Endothelial cell (in vitro differentiated cells): ENCODE measurements around the gene UGCG. TPM values are rescaled to one million over a fixed set of nuclear protein-coding genes. Genes with fewer than 3 reads are reported as not detected.
"Not testable (repeated sequence)": the region's sequence is repeated elsewhere in the genome, so short reads cannot be mapped to it uniquely, and the experiment has no call there.

Experiments
- DNase-seq: peaks from one replicate; pipeline ENCODE4 v3.0.0; 2021; ENCODE audit warnings: low spot score
- H3K27ac Mint-ChIP-seq: one replicate; pipeline ENCODE4 v1.8.0; 2021; ENCODE audit warnings: mixed read lengths, inconsistent platforms; ENCODE audit not compliant: unreplicated experiment
- H3K27me3 Mint-ChIP-seq: one replicate; pipeline ENCODE4 v1.8.0; 2021; ENCODE audit warnings: mild to moderate bottlenecking, moderate library complexity, mixed read lengths, inconsistent platforms; ENCODE audit not compliant: unreplicated experiment
- H3K36me3 Mint-ChIP-seq: one replicate; pipeline ENCODE4 v1.8.0; 2021; ENCODE audit warnings: mild to moderate bottlenecking, low read depth, mixed read lengths, inconsistent platforms; ENCODE audit not compliant: unreplicated experiment
- H3K4me1 Mint-ChIP-seq: one replicate; pipeline ENCODE4 v1.8.0; 2021; ENCODE audit warnings: mild to moderate bottlenecking, mixed read lengths, inconsistent platforms; ENCODE audit not compliant: unreplicated experiment
- H3K4me3 Mint-ChIP-seq: one replicate; pipeline ENCODE4 v1.8.0; 2021; ENCODE audit warnings: mild to moderate bottlenecking, mixed read lengths, inconsistent platforms; ENCODE audit not compliant: unreplicated experiment
- H3K9me3 Mint-ChIP-seq: one replicate; pipeline ENCODE4 v1.8.0; 2021; ENCODE audit warnings: mixed read lengths, inconsistent platforms; ENCODE audit not compliant: unreplicated experiment
- CTCF ChIP-seq: fragments of 200-600 bp; sonication (generic); IDR thresholded peaks from one replicate; pipeline ENCODE4 v1.5.0; 2021; ENCODE audit warnings: antibody characterized with exemption; ENCODE audit not compliant: unreplicated experiment
- total RNA-seq: library from RNA; stranded (reverse); fragmentation: NEBNext Ultra II Directional; extraction: Animal tissue kit (Norgen Biotek cat#: 25700); gene quantifications from one replicate; pipeline ENCODE4 v1.2.1, GENCODE V29; 2021; ENCODE audit not compliant: unreplicated experiment

The UGCG gene
- total RNA-seq, 1 donor from 2014 or later: 14.1 TPM

GRCh38 chr9:111959468-111960359, 63.1 kb downstream of the UGCG start:
- no peaks in the 10 kb centered on the region for H3K9me3 Mint-ChIP-seq
- no peaks in the 10 kb centered on the region for H3K36me3 Mint-ChIP-seq
- peaks cover 14% of the 10 kb centered on the region for H3K4me1 Mint-ChIP-seq
- H3K4me3 Mint-ChIP-seq: no peak overlapping the region
- H3K27ac Mint-ChIP-seq: no peak overlapping the region
- H3K27me3 Mint-ChIP-seq: peaks cover 1% of the 10 kb centered on the region
- TF ChIP-seq CTCF: no peak
- no peak for DNase-seq

GRCh38 chr9:111960485-111960884, 63.9 kb downstream of the UGCG start:
- not testable (repeated sequence) for H3K36me3 Mint-ChIP-seq, H3K27ac Mint-ChIP-seq, H3K9me3 Mint-ChIP-seq, DNase-seq, H3K27me3 Mint-ChIP-seq, H3K4me3 Mint-ChIP-seq
- peaks cover 14% of the 10 kb centered on the region for H3K4me1 Mint-ChIP-seq

GRCh38 chr9:111961009-111961408, 64.4 kb downstream of the UGCG start:
- H3K9me3 Mint-ChIP-seq: no peaks in the 10 kb centered on the region
- no peaks in the 10 kb centered on the region for H3K36me3 Mint-ChIP-seq
- no peak for TF ChIP-seq CTCF
- H3K4me1 Mint-ChIP-seq: peaks cover 14% of the 10 kb centered on the region
- H3K4me3 Mint-ChIP-seq: no peak overlapping the region
- DNase-seq: no peak
- H3K27me3 Mint-ChIP-seq: peaks cover 1% of the 10 kb centered on the region
- no peak overlapping the region for H3K27ac Mint-ChIP-seq

- H3K36me3 Mint-ChIP-seq: no peaks in the 10 kb centered on the region
- no peak overlapping the region for H3K27ac Mint-ChIP-seq
- H3K9me3 Mint-ChIP-seq: no peaks in the 10 kb centered on the region
- peaks cover 1% of the 10 kb centered on the region for H3K27me3 Mint-ChIP-seq
- peaks cover 14% of the 10 kb centered on the region for H3K4me1 Mint-ChIP-seq
- no peak overlapping the region for H3K4me3 Mint-ChIP-seq
- no peak for TF ChIP-seq CTCF
- no peak for DNase-seq
Measured at GRCh38 chr9:111961575-111961974, 65.0 kb downstream of the UGCG start.

- no peak overlapping the region for H3K4me3 Mint-ChIP-seq
- H3K27me3 Mint-ChIP-seq: peaks cover 1% of the 10 kb centered on the region
Measured at GRCh38 chr9:111962021-111962420, 65.4 kb downstream of the UGCG start.

More at GRCh38 chr9:111962021-111962420, 65.4 kb downstream of the UGCG start:
- Mint-ChIP-seq H3K36me3 (no peaks in the 10 kb centered on the region), H3K9me3 (no peaks in the 10 kb centered on the region), H3K27ac (no peak overlapping the region), H3K4me1 (peaks cover 14% of the 10 kb centered on the region)
- DNase-seq: no peak
- TF ChIP-seq CTCF: no peak
